ENCODE data around the gene TMEM182.

The TMEM182 gene

DNA sequence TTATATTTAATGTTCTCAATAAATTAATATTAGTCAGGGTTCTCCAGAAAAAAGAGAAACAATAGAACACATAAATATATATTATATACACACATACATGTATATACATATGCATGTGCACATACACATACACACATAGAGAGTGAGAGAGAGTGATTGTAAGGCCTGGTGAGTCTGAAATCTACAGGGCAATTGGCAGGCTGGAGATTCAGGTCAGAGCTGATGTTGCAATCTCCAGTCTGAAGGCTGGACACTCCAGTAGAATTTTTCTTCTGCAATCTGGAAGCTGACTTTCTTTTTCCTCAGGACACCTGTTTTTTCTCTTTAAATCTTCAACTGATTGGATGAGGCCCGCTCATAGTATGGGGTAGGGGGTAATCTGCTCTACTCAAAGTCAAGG is 3.2 kb downstream of the TMEM182 start:
- DNase-seq (ENCODE audit: low read depth in 2 of 3, low spot score in 1 of 3), result no peak

GRCh38 chr2:102768253-102768652 is 6.4 kb downstream of the TMEM182 start:
- no peak for DNase-seq (ENCODE audit: low read depth in 2 of 3, low spot score in 1 of 3)

DNA sequence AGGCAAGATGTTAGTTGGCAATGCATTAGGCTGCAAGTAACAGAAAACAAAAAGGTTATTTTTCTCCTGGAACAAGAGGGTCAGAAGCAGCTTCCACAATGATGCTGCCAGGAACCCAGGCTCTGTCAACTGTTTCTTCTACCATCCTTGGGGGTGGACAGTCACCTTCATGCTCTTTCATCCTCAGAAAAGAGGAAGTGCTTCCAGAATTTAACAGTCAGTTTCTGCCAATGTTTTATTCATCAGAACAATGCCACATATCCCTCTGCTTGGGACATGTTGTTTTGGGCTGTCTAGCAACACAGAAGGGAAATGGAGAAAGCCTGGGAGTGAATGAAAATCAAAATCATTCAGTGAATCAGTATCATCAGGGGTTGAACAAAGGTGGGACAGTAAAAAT is 7.1 kb downstream of the TMEM182 start:
- DNase-seq (ENCODE audit: low read depth in 2 of 3, low spot score in 1 of 3), result no peak

GRCh38 chr2:102770506-102770905 is 8.7 kb downstream of the TMEM182 start:
- no peak for DNase-seq (ENCODE audit: low read depth in 2 of 3, low spot score in 1 of 3)

DNA sequence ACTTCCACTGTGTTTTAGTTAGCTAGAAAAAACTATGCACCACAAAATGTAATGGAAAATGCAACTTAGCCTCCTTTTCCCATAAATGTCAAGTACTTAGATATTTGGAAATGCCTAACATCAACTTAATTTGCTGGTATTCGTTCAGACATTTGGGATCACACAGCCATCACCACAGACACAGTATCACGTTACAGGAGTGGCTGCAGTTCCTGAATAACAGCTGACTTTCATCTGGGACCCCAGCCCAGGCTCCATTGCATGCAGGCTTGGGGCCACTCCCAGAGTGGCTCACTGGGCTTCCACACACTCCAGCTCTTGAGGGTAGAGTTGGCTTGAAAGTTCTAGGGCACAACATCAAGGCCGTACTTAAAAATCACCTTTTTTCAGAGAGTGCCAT is 9.3 kb downstream of the TMEM182 start:
- DNase-seq (ENCODE audit: low read depth in 2 of 3, low spot score in 1 of 3), result no peak

- DNase-seq (ENCODE audit: low read depth in 2 of 3, low spot score in 1 of 3), result no peak
Observed at GRCh38 chr2:102772659-102773058, 10.8 kb downstream of the TMEM182 start.

DNA sequence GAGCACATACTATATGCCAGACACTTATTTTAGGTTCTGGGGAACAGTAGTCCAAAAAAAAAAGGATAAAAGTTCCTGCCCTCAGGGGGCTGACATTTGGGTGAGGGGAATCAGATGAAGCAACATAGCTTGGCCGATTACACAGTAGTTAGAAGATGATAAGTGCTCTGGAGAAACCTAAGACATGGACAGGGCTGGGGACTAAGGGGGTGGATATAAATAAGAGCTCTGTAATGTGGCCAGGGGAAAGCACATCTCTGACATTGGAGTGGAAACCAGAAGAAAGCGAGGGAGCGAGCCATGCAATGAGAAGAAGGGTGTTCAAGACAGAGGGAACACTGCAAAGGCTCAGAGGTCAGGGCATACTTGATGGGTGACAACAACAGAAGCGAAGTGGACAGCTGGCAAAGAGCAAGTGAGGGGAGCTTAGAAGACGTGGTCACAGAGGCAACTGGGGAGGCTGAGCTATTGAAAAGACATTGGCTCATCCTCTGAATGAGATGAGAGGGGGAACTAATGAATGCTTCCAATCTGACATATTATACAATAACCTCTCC is 11.4 kb downstream of the TMEM182 start:
- no peak for DNase-seq (ENCODE audit: low read depth in 2 of 3, low spot score in 1 of 3)

DNA sequence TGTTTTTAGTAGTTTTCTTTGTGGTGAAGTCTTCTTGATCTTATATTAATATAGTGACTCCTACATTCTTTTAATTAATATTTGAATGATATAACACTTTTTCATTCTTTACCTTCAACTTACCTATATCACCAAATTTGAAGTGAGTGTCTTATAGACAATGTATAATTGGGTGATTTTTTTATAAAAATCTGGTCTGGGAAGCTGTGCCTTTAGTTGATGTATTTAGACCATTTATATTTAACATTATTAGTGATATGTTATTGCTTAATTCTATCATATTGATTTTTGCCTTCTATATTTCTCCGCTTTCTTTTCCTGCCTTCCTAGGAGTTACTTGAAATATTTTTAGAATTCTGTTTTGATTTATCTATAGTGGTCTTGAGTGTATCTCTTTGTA is 16.4 kb downstream of the TMEM182 start:
- DNase-seq (ENCODE audit: low read depth in 2 of 3, low spot score in 1 of 3), result no peak

DNA sequence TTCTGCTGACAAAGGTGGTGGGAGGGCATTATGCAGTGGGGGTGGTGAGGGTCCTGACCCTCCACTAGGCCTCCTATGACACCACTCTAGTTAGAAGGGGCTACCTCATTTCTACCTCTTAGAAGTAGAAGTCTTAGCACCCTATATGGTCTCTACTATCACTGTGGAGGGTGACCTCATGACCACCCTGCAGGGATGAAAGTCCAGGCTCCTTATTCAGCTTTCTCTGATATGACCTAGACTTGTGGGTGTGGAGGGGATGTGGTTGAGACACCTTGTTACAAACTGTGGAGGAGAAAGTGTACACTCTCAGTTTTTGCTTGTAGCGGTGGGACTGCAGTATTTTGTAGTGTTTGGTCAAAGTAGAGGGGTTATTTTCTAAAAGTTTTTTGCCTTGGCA is 18.6 kb downstream of the TMEM182 start:
- DNase-seq (ENCODE audit: low read depth in 2 of 3, low spot score in 1 of 3), result no peak

DNA sequence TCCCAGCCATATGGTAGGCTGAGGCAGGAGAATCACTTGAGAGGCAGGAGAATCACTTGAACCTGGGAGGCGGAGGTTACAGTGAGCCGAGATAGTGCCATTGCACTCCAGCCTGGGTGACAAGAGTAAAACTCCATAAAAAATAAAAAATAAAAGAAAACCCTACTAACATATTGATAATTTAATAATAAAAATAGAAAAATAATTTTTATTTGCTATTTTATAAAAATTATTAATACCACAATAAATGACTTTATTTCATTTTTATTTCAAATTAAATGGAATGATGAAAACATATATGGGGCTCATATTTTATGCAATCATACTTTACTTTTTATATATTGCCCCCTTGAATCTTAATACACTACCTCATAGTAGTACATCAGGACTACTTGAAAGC is 20.4 kb downstream of the TMEM182 start:
- no peak for DNase-seq (ENCODE audit: low read depth in 2 of 3, low spot score in 1 of 3)

GRCh38 chr2:102782933-102783332 is 21.1 kb downstream of the TMEM182 start:
- DNase-seq (ENCODE audit: low read depth in 2 of 3, low spot score in 1 of 3), result no peak

DNA sequence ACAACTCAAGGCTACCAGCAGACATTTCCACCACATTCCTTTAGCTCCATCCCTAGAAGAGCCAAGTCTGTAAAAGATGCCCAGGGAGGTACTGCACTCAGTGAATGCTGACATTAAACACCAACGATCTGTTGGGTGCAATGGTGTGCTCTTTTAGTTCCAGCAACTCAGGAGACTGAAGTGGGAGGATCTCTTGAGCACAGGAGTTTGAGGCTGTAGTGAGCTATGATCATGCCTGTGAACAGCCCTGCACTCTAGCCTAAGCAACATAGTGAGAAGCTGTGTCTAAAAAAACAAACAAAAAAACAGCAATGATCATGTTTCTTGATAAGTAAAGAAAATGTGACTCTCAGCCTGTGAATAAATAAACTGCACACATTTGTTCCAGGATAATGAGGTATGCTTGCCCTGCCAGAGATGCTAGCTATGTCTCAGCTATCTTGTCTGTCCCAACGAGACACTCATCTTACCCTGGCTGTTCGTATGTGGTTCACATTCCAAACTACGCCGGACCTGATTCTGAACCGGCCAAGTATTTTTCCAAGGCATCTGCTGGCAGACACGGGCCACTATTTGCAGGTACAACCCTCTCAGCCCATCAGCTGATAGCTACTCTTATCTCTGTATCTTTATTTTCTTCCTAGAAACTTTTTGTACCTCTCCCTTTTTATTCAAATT is 21.8 kb downstream of the TMEM182 start:
- DNase-seq (ENCODE audit: low read depth in 2 of 3, low spot score in 1 of 3), result no peak

- no peak for DNase-seq (ENCODE audit: low read depth in 2 of 3, low spot score in 1 of 3)
Observed at GRCh38 chr2:102784940-102785339, 23.1 kb downstream of the TMEM182 start.

- no peak for DNase-seq (ENCODE audit: low read depth in 2 of 3, low spot score in 1 of 3)
Observed at GRCh38 chr2:102788216-102788884, 26.5 kb downstream of the TMEM182 start.

- DNase-seq (ENCODE audit: low read depth in 2 of 3, low spot score in 1 of 3), result no peak
Observed at GRCh38 chr2:102788885-102789260, 27.0 kb downstream of the TMEM182 start.

DNA sequence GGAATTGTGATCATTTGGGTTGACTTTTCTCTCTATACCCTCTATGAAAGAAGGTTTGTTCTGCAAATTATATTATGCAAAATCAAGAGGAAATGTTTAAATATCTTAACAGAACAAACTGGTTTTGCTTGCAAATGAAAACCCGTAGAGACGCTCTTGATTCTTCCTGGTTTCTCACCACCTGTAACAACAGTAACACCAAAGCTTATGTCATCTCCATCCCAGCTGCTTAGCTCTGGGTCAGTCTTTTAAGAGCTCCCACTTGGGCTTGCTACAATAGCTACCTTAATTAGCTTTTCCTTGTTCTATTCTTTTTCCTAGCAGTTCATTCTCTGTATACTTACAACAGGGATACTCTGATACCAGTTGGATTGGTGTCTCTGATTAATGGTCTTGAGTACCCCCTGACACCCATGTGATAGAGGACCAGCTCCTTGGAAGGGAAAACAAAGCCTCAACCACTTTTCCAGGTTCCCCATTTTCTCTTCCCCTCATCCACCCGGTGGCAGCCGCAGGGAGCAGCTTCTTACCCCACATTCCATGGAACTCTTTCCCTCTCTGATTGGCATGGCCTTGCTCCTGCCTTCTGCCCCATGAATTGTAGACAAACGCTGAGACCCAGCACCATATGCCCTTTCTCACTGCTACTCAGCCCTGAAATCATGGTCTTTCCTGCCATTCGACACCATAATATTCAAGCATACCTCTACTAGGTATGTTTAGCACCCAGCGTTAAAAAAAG is 27.7 kb downstream of the TMEM182 start:
- no peak for DNase-seq (ENCODE audit: low read depth in 2 of 3, low spot score in 1 of 3)

GRCh38 chr2:102790091-102790455 is 28.2 kb downstream of the TMEM182 start:
- DNase-seq (ENCODE audit: low read depth in 2 of 3, low spot score in 1 of 3), result no peak

GRCh38 chr2:102792568-102793208 is 30.9 kb downstream of the TMEM182 start:
- no peak for DNase-seq (ENCODE audit: low read depth in 2 of 3, low spot score in 1 of 3)

DNA sequence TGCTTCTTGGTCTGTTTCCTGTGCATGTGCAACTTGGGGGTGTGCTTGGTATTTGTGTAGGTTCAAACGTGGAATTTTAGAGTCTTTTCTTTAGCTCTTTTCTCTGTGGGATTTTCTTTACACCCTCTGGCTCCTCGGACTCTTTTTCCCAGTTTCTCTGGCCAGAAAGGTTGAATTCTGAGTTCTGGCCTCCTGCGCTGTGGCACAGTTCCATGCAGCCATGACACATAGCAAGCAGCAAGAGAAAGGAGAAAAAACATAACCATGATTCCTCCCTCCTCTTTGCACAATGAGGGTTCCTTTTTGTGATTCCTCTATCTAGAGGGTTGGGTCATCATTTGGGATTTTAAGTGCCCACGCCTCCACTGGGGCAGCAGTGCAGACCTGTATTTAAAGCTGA is 33.8 kb downstream of the TMEM182 start:
- no peak for DNase-seq (ENCODE audit: low read depth in 2 of 3, low spot score in 1 of 3)

GRCh38 chr2:102796337-102796736 is 34.5 kb downstream of the TMEM182 start:
- no peak for DNase-seq (ENCODE audit: low read depth in 2 of 3, low spot score in 1 of 3)

- no peak for DNase-seq (ENCODE audit: low read depth in 2 of 3, low spot score in 1 of 3)
Observed at GRCh38 chr2:102797486-102797885, 35.7 kb downstream of the TMEM182 start.

- no peak for DNase-seq (ENCODE audit: low read depth in 2 of 3, low spot score in 1 of 3)
Observed at GRCh38 chr2:102798181-102798580, 36.4 kb downstream of the TMEM182 start.
